ENCODE measurements around the gene ZNF516. TPM values are rescaled to one million over a fixed set of nuclear protein-coding genes. Genes with fewer than 3 reads are reported as not detected.

The ZNF516 gene
- total and polyA plus RNA-seq, 4 donors: 2.5 to 12.2 (median 7.6) TPM

DNA sequence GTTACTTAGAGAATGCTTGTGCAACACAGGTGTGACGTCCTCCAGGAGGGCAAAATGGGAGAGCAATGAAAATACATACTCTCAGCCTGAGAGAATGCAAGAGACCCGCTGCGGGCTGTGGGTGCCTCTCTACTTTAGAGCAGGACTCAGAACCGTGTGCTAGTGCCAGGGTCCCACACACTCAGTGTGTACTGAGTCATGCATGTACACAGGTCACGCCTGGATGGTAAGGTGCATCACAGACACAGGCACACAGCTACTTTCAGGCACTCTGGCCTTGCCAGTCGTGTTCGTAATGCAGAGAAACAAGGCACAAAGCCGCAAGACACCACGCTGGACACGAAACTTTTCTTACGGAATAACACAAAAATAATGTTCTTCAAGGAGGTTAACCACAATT, 125.3 kb downstream of the ZNF516 start:
- WGBS: 98% methylated on average over 11 of the region's 11 CpGs
- H3K9me3 ChIP-seq (ENCODE audit: control insufficient read depth in 4 of 4, low read length in 3 of 4): no peaks in the 10 kb centered on the region
- peaks cover 4 to 16% (median 11%) of the 10 kb centered on the region in 4 donors for H3K36me3 ChIP-seq (ENCODE audit: control insufficient read depth in 4 of 4, insufficient read depth in 3 of 4, low read depth in 1 of 4, low read length in 3 of 4)
- H3K27ac ChIP-seq (ENCODE audit: low read depth in 1 of 2, low read length in 2 of 2): no peak overlapping the region
- H3K27me3 ChIP-seq (ENCODE audit: control insufficient read depth in 4 of 4, insufficient read depth in 4 of 4, low read length in 3 of 4): no peaks in the 10 kb centered on the region
- H3K4me1 ChIP-seq (ENCODE audit: control insufficient read depth in 4 of 4, insufficient read depth in 4 of 4, low read length in 3 of 4): no peaks in the 10 kb centered on the region
- no peak overlapping the region for H3K9ac ChIP-seq (ENCODE audit: low read depth in 1 of 2, low read length in 2 of 2)
- TF ChIP-seq HNF4G (IDR thresholded peaks at IDR 0.05): no peak
- TF ChIP-seq, protein P1, sequence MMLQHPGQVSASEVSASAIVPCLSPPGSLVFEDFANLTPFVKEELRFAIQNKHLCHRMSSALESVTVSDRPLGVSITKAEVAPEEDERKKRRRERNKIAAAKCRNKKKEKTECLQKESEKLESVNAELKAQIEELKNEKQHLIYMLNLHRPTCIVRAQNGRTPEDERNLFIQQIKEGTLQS (IDR thresholded peaks at IDR 0.05): no peak
- no peak for TF ChIP-seq EGR1 (IDR thresholded peaks at IDR 0.05; ENCODE audit: low read depth in 2 of 2)
- no peak for TF ChIP-seq NR2F2 (IDR thresholded peaks at IDR 0.05)
- no peak for TF ChIP-seq TAF1 (conservative IDR thresholded peaks at IDR 0.05)
- DNase-seq (ENCODE audit: low spot score): no peak
- H3K4me3 ChIP-seq (ENCODE audit: low read depth in 1 of 3, low read length in 3 of 3): no peak overlapping the region

DNA sequence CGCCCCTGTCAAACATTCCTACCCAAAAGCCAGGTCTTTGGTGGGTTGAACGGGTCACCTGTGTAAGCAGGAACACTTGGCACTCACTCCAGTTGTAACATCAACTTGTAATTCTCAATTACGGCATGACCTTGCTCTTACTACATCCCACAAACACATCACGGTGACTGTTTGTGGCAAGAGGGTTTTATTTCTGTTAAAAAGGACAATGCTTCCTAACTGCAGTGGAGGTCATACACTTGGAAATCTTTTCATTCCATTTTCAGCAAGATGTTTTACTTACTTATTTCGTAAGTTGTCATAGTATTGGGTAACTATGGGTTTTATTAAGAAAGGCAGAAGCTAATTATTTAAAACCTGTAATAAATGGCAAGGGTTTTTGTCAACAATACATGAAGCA, 126.1 kb downstream of the ZNF516 start:
- H3K27ac ChIP-seq (ENCODE audit: low read depth in 1 of 2, low read length in 2 of 2): no peak overlapping the region
- H3K9me3 ChIP-seq (ENCODE audit: control insufficient read depth in 4 of 4, low read length in 3 of 4): no peaks in the 10 kb centered on the region
- H3K4me1 ChIP-seq (ENCODE audit: control insufficient read depth in 4 of 4, insufficient read depth in 4 of 4, low read length in 3 of 4): no peaks in the 10 kb centered on the region
- TF ChIP-seq, protein P1 (IDR thresholded peaks at IDR 0.05): no peak
- no peak for TF ChIP-seq SP1 (IDR thresholded peaks at IDR 0.05)
- TF ChIP-seq, protein P2, sequence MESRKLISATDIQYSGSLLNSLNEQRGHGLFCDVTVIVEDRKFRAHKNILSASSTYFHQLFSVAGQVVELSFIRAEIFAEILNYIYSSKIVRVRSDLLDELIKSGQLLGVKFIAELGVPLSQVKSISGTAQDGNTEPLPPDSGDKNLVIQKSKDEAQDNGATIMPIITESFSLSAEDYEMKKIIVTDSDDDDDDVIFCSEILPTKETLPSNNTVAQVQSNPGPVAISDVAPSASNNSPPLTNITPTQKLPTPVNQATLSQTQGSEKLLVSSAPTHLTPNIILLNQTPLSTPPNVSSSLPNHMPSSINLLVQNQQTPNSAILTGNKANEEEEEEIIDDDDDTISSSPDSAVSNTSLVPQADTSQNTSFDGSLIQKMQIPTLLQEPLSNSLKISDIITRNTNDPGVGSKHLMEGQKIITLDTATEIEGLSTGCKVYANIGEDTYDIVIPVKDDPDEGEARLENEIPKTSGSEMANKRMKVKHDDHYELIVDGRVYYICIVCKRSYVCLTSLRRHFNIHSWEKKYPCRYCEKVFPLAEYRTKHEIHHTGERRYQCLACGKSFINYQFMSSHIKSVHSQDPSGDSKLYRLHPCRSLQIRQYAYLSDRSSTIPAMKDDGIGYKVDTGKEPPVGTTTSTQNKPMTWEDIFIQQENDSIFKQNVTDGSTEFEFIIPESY (IDR thresholded peaks at IDR 0.05): no peak
- 72% methylated on average over 5 of the region's 5 CpGs for WGBS
- peaks cover 4 to 16% (median 11%) of the 10 kb centered on the region in 4 donors for H3K36me3 ChIP-seq (ENCODE audit: control insufficient read depth in 4 of 4, insufficient read depth in 3 of 4, low read depth in 1 of 4, low read length in 3 of 4)
- DNase-seq (ENCODE audit: low spot score): no peak
- no peaks in the 10 kb centered on the region for H3K27me3 ChIP-seq (ENCODE audit: control insufficient read depth in 4 of 4, insufficient read depth in 4 of 4, low read length in 3 of 4)
- no peak overlapping the region for H3K4me3 ChIP-seq (ENCODE audit: low read depth in 1 of 3, low read length in 3 of 3)
- no peak overlapping the region for H3K9ac ChIP-seq (ENCODE audit: low read depth in 1 of 2, low read length in 2 of 2)

DNA sequence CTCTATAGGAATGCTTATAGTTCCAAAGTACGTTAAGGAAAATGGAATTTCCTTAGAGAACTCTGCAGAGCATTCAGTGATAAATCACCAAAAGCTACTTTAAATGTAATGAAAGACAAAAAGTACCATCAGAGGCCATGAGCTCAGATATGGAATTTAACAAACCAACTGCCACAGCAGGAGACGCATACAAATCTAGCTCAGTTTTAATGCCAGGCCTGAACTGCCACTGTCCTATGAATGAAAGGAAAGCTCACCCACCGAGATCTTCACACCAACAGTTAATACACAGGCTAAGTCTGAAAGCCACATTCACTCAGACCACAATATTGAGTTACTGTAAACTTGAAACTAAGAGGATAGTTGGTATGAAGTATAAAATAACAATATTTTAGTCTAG, 126.8 kb downstream of the ZNF516 start:
- DNase-seq (ENCODE audit: low spot score): no peak
- Histone ChIP-seq H3K36me3 (ENCODE audit: control insufficient read depth in 4 of 4, insufficient read depth in 3 of 4, low read depth in 1 of 4, low read length in 3 of 4) (peaks cover 4 to 18% (median 13%) of the 10 kb centered on the region in 4 donors), H3K4me1 (ENCODE audit: control insufficient read depth in 4 of 4, insufficient read depth in 4 of 4, low read length in 3 of 4) (no peaks in the 10 kb centered on the region), H3K27me3 (ENCODE audit: control insufficient read depth in 4 of 4, insufficient read depth in 4 of 4, low read length in 3 of 4) (no peaks in the 10 kb centered on the region), H3K4me3 (ENCODE audit: low read depth in 1 of 3, low read length in 3 of 3) (no peak overlapping the region), H3K9ac (ENCODE audit: low read depth in 1 of 2, low read length in 2 of 2) (no peak overlapping the region), H3K27ac (ENCODE audit: low read depth in 1 of 2, low read length in 2 of 2) (no peak overlapping the region), H3K9me3 (ENCODE audit: control insufficient read depth in 4 of 4, low read length in 3 of 4) (no peaks in the 10 kb centered on the region)
- 90% methylated on average over 3 of the region's 3 CpGs for WGBS
- TF ChIP-seq SP1 (IDR thresholded peaks at IDR 0.05) (no peak), TAF1 (conservative IDR thresholded peaks at IDR 0.05) (no peak), RAD21 (IDR thresholded peaks at IDR 0.05) (no peak), NR2F2 (IDR thresholded peaks at IDR 0.05) (no peak), JUND (IDR thresholded peaks at IDR 0.05) (no peak), FOXA2 (IDR thresholded peaks at IDR 0.05) (no peak), HNF4G (IDR thresholded peaks at IDR 0.05) (no peak), RXRA (IDR thresholded peaks at IDR 0.05) (no peak), FOXA1 (IDR thresholded peaks at IDR 0.05) (no peak), EGR1 (IDR thresholded peaks at IDR 0.05; ENCODE audit: low read depth in 2 of 2) (no peak), HNF4A (conservative IDR thresholded peaks at IDR 0.05) (no peak), GABPA (IDR thresholded peaks at IDR 0.05 in 1 of 2, conservative IDR thresholded peaks at IDR 0.05 in 1 of 2) (no peak), YY1 (IDR thresholded peaks at IDR 0.05) (no peak)
- TF ChIP-seq, protein P3, sequence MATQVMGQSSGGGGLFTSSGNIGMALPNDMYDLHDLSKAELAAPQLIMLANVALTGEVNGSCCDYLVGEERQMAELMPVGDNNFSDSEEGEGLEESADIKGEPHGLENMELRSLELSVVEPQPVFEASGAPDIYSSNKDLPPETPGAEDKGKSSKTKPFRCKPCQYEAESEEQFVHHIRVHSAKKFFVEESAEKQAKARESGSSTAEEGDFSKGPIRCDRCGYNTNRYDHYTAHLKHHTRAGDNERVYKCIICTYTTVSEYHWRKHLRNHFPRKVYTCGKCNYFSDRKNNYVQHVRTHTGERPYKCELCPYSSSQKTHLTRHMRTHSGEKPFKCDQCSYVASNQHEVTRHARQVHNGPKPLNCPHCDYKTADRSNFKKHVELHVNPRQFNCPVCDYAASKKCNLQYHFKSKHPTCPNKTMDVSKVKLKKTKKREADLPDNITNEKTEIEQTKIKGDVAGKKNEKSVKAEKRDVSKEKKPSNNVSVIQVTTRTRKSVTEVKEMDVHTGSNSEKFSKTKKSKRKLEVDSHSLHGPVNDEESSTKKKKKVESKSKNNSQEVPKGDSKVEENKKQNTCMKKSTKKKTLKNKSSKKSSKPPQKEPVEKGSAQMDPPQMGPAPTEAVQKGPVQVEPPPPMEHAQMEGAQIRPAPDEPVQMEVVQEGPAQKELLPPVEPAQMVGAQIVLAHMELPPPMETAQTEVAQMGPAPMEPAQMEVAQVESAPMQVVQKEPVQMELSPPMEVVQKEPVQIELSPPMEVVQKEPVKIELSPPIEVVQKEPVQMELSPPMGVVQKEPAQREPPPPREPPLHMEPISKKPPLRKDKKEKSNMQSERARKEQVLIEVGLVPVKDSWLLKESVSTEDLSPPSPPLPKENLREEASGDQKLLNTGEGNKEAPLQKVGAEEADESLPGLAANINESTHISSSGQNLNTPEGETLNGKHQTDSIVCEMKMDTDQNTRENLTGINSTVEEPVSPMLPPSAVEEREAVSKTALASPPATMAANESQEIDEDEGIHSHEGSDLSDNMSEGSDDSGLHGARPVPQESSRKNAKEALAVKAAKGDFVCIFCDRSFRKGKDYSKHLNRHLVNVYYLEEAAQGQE (IDR thresholded peaks at IDR 0.05): no peak
- TF ChIP-seq, protein P1 (IDR thresholded peaks at IDR 0.05): no peak
- TF ChIP-seq, protein P4, sequence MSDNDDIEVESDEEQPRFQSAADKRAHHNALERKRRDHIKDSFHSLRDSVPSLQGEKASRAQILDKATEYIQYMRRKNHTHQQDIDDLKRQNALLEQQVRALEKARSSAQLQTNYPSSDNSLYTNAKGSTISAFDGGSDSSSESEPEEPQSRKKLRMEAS (IDR thresholded peaks at IDR 0.05): no peak
- TF ChIP-seq, protein P5, sequence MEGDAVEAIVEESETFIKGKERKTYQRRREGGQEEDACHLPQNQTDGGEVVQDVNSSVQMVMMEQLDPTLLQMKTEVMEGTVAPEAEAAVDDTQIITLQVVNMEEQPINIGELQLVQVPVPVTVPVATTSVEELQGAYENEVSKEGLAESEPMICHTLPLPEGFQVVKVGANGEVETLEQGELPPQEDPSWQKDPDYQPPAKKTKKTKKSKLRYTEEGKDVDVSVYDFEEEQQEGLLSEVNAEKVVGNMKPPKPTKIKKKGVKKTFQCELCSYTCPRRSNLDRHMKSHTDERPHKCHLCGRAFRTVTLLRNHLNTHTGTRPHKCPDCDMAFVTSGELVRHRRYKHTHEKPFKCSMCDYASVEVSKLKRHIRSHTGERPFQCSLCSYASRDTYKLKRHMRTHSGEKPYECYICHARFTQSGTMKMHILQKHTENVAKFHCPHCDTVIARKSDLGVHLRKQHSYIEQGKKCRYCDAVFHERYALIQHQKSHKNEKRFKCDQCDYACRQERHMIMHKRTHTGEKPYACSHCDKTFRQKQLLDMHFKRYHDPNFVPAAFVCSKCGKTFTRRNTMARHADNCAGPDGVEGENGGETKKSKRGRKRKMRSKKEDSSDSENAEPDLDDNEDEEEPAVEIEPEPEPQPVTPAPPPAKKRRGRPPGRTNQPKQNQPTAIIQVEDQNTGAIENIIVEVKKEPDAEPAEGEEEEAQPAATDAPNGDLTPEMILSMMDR (IDR thresholded peaks at IDR 0.05; ENCODE audit: low read depth, low read length, missing input control): no peak

Measured in liver (tissue), 9 donors.